ENCODE data around the gene HOMER1. TPM values are rescaled to one million over a fixed set of nuclear protein-coding genes. Genes with fewer than 3 reads are reported as not detected.
A peak's percentile ranks its signal among the peaks of the same experiment; 100 is the strongest.

Gene HOMER1
- total and polyA plus RNA-seq, 2 of the 13 experiments (the other 11 are each of a cell fraction or from before 2014, with no cell fraction given): 5.3 to 24.8 TPM

GRCh38 chr5:79514391-79515105 is 614 bp upstream of the HOMER1 start (continued):
- TF ChIP-seq MBNL3 (CRISPR knock-in tag; conservative IDR thresholded peaks at IDR 0.05) (no peak), U2AF1 (optimal IDR thresholded peaks at IDR 0.05; ENCODE audit: low read depth, low read length) (no peak), ZNF605 (CRISPR knock-in tag; IDR thresholded peaks at IDR 0.05) (peak; percentile 68; the same call in 1 of the 2 replicates), ZKSCAN8 (CRISPR knock-in tag; IDR thresholded peaks at IDR 0.05; ENCODE audit: borderline replicate concordance) (no peak; the same call in 1 of the 2 replicates), FUBP1 (CRISPR knock-in tag; IDR thresholded peaks at IDR 0.05; ENCODE audit: borderline replicate concordance) (no peak), ZNF337 (CRISPR knock-in tag; IDR thresholded peaks at IDR 0.05; ENCODE audit: borderline replicate concordance, low read depth) (no peak), CREB1 (IDR thresholded peaks at IDR 0.05) (peak; percentile 98), CREB1 (CRISPR knock-in tag; IDR thresholded peaks at IDR 0.05) (peak; percentile 98), CBFB (CRISPR knock-in tag; IDR thresholded peaks at IDR 0.05) (peak; percentile 29; the same call in 1 of the 2 replicates), HCFC1 (IDR thresholded peaks at IDR 0.05; ENCODE audit: low read depth, low read length) (no peak), ELF4 (CRISPR knock-in tag; IDR thresholded peaks at IDR 0.05; ENCODE audit: borderline replicate concordance) (peak; percentile 69; the same call in 1 of the 2 replicates), MTA1 (CRISPR knock-in tag; IDR thresholded peaks at IDR 0.05; ENCODE audit: borderline replicate concordance) (peak; percentile 74), TIGD3 (CRISPR knock-in tag; IDR thresholded peaks at IDR 0.05; ENCODE audit: borderline replicate concordance) (0 out of 2 replicates have a peak, but pooled peaks have one; percentile 48), SATB2 (CRISPR knock-in tag; IDR thresholded peaks at IDR 0.05) (no peak), FOXC1 (CRISPR knock-in tag; IDR thresholded peaks at IDR 0.05; ENCODE audit: borderline replicate concordance) (no peak; the same call in 1 of the 2 replicates), ADNP (CRISPR knock-in tag; IDR thresholded peaks at IDR 0.05) (no peak), TBX3 (IDR thresholded peaks at IDR 0.05; ENCODE audit: borderline replicate concordance) (no peak), ZNF331 (CRISPR knock-in tag; IDR thresholded peaks at IDR 0.05) (peak; percentile 82), MIER2 (CRISPR knock-in tag; IDR thresholded peaks at IDR 0.05) (no peak), ZFP36L1 (CRISPR knock-in tag; IDR thresholded peaks at IDR 0.05) (no peak), SMARCC2 (IDR thresholded peaks at IDR 0.05) (no peak), STAT6 (CRISPR knock-in tag; IDR thresholded peaks at IDR 0.05; ENCODE audit: borderline replicate concordance) (no peak), GFI1 (CRISPR knock-in tag; IDR thresholded peaks at IDR 0.05; ENCODE audit: borderline replicate concordance) (0 out of 2 replicates have a peak, but pooled peaks have one; percentile 39)
- TF ChIP-seq, protein P1, sequence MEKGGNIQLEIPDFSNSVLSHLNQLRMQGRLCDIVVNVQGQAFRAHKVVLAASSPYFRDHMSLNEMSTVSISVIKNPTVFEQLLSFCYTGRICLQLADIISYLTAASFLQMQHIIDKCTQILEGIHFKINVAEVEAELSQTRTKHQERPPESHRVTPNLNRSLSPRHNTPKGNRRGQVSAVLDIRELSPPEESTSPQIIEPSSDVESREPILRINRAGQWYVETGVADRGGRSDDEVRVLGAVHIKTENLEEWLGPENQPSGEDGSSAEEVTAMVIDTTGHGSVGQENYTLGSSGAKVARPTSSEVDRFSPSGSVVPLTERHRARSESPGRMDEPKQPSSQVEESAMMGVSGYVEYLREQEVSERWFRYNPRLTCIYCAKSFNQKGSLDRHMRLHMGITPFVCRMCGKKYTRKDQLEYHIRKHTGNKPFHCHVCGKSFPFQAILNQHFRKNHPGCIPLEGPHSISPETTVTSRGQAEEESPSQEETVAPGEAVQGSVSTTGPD (CRISPR knock-in tag; IDR thresholded peaks at IDR 0.05): no peak
